PFSK-1 (cell line): Measurements from ENCODE around the gene TMTC4.

ENCODE experiments used
- POLR2AphosphoS5 ChIP-seq: IDR thresholded peaks from 2 replicates; pipeline ENCODE4 v1.6.1; 2012; ENCODE audit warnings: low read depth, mild to moderate bottlenecking, control low read depth, low read length, moderate library complexity
- TAF1 ChIP-seq: IDR thresholded peaks from 2 replicates; pipeline ENCODE4 v1.6.1; 2012; ENCODE audit warnings: low read length, control low read depth, borderline replicate concordance; ENCODE audit not compliant: insufficient read depth
- TF ChIP-seq, protein P1 (sequence below), 2 experiments: IDR thresholded peaks; 2 replicates each; pipeline versions ENCODE4 v1.6.1 to v1.8.0; 2011 to 2012; ENCODE audit warnings: low read depth in 2 of 2, low read length in 2 of 2, control low read depth in 1 of 2, inconsistent platforms in 1 of 2, mild to moderate bottlenecking in 1 of 2, moderate library complexity in 1 of 2; ENCODE audit not compliant: insufficient read depth in 1 of 2

DNA sequence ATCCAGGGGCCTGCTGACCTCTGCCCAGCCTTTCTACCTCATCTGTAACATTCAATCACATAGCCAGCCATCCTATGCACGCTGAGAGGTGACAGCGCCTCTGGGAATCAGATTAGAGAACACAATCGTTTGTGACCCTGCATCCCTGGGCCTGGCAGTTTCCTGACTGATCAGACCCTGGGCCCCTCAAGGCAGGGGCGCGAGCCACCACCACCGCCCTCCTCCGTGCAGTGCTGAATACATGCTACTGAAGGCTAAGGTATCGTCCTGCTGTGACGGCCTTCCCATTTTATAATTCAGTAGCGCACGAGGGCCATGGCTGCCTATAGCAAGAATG, 1.3 kb downstream of the TMTC4 start:
- TF ChIP-seq POLR2AphosphoS5 (no peak), TAF1 (no peak)
- TF ChIP-seq, protein P1, sequence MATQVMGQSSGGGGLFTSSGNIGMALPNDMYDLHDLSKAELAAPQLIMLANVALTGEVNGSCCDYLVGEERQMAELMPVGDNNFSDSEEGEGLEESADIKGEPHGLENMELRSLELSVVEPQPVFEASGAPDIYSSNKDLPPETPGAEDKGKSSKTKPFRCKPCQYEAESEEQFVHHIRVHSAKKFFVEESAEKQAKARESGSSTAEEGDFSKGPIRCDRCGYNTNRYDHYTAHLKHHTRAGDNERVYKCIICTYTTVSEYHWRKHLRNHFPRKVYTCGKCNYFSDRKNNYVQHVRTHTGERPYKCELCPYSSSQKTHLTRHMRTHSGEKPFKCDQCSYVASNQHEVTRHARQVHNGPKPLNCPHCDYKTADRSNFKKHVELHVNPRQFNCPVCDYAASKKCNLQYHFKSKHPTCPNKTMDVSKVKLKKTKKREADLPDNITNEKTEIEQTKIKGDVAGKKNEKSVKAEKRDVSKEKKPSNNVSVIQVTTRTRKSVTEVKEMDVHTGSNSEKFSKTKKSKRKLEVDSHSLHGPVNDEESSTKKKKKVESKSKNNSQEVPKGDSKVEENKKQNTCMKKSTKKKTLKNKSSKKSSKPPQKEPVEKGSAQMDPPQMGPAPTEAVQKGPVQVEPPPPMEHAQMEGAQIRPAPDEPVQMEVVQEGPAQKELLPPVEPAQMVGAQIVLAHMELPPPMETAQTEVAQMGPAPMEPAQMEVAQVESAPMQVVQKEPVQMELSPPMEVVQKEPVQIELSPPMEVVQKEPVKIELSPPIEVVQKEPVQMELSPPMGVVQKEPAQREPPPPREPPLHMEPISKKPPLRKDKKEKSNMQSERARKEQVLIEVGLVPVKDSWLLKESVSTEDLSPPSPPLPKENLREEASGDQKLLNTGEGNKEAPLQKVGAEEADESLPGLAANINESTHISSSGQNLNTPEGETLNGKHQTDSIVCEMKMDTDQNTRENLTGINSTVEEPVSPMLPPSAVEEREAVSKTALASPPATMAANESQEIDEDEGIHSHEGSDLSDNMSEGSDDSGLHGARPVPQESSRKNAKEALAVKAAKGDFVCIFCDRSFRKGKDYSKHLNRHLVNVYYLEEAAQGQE (IDR thresholded peaks at IDR 0.05; ENCODE audit: insufficient read depth in 1 of 2, low read depth in 2 of 2, low read length in 2 of 2): no peak
